ENCODE results near the gene TRMT11. TPM values are rescaled to one million over a fixed set of nuclear protein-coding genes. Genes with fewer than 3 reads are reported as not detected.
A peak's percentile ranks its signal among the peaks of the same experiment; 100 is the strongest.

The TRMT11 gene
- total and polyA plus RNA-seq, 9 of the 15 experiments (the other 6 are each of a cell fraction or from before 2014, with no cell fraction given): 38.8 to 88.0 (median 59.8) TPM

- TF ChIP-seq ZC3H4 (CRISPR knock-in tag; IDR thresholded peaks at IDR 0.05; ENCODE audit: borderline replicate concordance) (no peak), RBM15 (IDR thresholded peaks at IDR 0.05; ENCODE audit: insufficient read depth, low read length) (no peak), TBL1XR1 (IDR thresholded peaks at IDR 0.05; ENCODE audit: low read length in 2 of 2) (no peak), PHF20 (IDR thresholded peaks at IDR 0.05; ENCODE audit: partially characterized antibody) (no peak), SMARCC2 (IDR thresholded peaks at IDR 0.05; ENCODE audit: low read depth) (peak; percentile 62; the same call in 1 of the 2 replicates), ETV5 (CRISPR knock-in tag; IDR thresholded peaks at IDR 0.05; ENCODE audit: low read depth) (no peak), BDP1 (IDR thresholded peaks at IDR 0.05; ENCODE audit: insufficient read depth, insufficient read length) (no peak), KLF13 (tag; IDR thresholded peaks at IDR 0.05; ENCODE audit: borderline replicate concordance, low read depth) (no peak), BCOR (IDR thresholded peaks at IDR 0.05) (no peak), GTF3C2 (IDR thresholded peaks at IDR 0.05; ENCODE audit: borderline replicate concordance, extremely low read depth, insufficient read length) (no peak), DNMT1 (IDR thresholded peaks at IDR 0.05) (no peak), MCM7 (IDR thresholded peaks at IDR 0.05) (peak in 1 of 2 experiments; percentile 2; a peak in 1 of 4 replicates), STAT5A (IDR thresholded peaks at IDR 0.05; ENCODE audit: borderline replicate concordance, low read length) (no peak), MAZ (CRISPR knock-in tag; conservative IDR thresholded peaks at IDR 0.05 in 1 of 2, IDR thresholded peaks at IDR 0.05 in 1 of 2) (no peak), SAFB (IDR thresholded peaks at IDR 0.05; ENCODE audit: borderline replicate concordance, low read depth, low read length) (no peak), E4F1 (CRISPR knock-in tag; IDR thresholded peaks at IDR 0.05; ENCODE audit: borderline replicate concordance) (no peak), ZNF740 (CRISPR knock-in tag; IDR thresholded peaks at IDR 0.05) (no peak), ZNF740 (tag; IDR thresholded peaks at IDR 0.05) (no peak), RAD51 (IDR thresholded peaks at IDR 0.05; ENCODE audit: borderline replicate concordance, low read depth) (no peak)
Measured at GRCh38 chr6:125945378-125946141, 40.8 kb upstream of the TRMT11 start (continued).

Data from K562 (cell line).